Measurements from ENCODE around the gene CIB4. TPM values are rescaled to one million over a fixed set of nuclear protein-coding genes. Genes with fewer than 3 reads are reported as not detected.

Gene CIB4
- total and polyA plus RNA-seq, 7 donors = not detected

GRCh38 chr2:26629346-26629630, 11.9 kb downstream of the CIB4 start:
- no peaks in the 10 kb centered on the region for H3K36me3 ChIP-seq
- intact Hi-C loops (cut with DNase I) = no loop called here
- no peak overlapping the region for H3K4me3 ChIP-seq
- H3K27ac ChIP-seq = no peak overlapping the region
- H3K27me3 ChIP-seq = no peaks in the 10 kb centered on the region
- no peak for DNase-seq
- no peaks in the 10 kb centered on the region for H3K9me3 ChIP-seq
- TF ChIP-seq, protein P1, sequence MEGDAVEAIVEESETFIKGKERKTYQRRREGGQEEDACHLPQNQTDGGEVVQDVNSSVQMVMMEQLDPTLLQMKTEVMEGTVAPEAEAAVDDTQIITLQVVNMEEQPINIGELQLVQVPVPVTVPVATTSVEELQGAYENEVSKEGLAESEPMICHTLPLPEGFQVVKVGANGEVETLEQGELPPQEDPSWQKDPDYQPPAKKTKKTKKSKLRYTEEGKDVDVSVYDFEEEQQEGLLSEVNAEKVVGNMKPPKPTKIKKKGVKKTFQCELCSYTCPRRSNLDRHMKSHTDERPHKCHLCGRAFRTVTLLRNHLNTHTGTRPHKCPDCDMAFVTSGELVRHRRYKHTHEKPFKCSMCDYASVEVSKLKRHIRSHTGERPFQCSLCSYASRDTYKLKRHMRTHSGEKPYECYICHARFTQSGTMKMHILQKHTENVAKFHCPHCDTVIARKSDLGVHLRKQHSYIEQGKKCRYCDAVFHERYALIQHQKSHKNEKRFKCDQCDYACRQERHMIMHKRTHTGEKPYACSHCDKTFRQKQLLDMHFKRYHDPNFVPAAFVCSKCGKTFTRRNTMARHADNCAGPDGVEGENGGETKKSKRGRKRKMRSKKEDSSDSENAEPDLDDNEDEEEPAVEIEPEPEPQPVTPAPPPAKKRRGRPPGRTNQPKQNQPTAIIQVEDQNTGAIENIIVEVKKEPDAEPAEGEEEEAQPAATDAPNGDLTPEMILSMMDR (IDR thresholded peaks at IDR 0.05) = no peak
- no peak for TF ChIP-seq POLR2AphosphoS5 (IDR thresholded peaks at IDR 0.05)
- no peak for TF ChIP-seq EP300 (IDR thresholded peaks at IDR 0.05)
- no peak for TF ChIP-seq POLR2A (IDR thresholded peaks at IDR 0.05)
- WGBS, 2 donors = 76 to 89% methylated on average over 5 of the region's 5 CpGs
- H3K4me1 ChIP-seq = no peaks in the 10 kb centered on the region

DNA sequence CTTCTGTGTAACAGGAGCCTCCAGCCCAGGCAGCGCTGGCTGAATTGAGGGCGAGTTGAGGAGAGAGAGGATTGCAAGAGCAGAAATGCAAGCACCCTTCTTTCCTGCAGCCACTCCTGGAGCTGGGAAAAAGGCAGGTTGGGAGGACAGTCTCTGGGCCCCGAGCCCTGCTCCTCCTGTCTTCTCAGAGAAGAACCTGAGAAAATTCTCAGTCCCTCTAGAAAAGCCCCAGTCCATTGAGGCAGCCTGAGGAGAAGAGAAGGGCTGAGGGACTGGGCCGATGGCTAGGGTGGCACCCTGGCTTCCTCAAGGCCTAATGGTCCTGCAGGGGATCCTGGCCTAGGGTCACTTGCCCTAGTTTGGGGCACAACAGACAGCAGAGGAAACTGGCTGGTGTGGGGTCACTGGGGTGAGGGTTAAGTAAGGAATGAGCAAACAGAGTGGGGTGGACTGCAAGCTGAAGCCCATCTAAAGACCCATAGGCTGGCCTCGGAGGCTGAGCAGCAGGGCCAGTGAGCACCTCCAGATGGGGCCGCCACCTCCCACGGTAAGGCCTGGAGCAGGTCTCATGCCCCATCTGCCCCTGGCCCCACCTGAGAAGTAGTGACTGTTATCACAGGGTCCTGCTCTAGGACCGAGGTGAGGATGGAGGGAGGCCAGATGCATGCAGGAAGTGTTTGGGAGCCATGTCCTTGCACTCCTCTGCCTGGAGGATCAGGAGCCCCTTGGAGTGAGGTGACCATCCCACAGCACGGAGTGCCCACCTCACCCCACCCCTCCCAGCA, 12.4 kb downstream of the CIB4 start:
- intact Hi-C loops (cut with DNase I) = no loop called here
- Histone ChIP-seq H3K27me3 (no peaks in the 10 kb centered on the region), H3K27ac (no peak overlapping the region), H3K36me3 (no peaks in the 10 kb centered on the region), H3K4me1 (no peaks in the 10 kb centered on the region), H3K4me3 (no peak overlapping the region), H3K9me3 (no peaks in the 10 kb centered on the region)
- 77 to 81% methylated on average over 9 of the region's 9 CpGs for WGBS, 2 donors
- DNase-seq = peak; percentile 33
- TF ChIP-seq POLR2AphosphoS5 (IDR thresholded peaks at IDR 0.05) (no peak), EP300 (IDR thresholded peaks at IDR 0.05) (no peak), POLR2A (IDR thresholded peaks at IDR 0.05) (no peak)
- TF ChIP-seq, protein P1 (IDR thresholded peaks at IDR 0.05) = no peak

DNA sequence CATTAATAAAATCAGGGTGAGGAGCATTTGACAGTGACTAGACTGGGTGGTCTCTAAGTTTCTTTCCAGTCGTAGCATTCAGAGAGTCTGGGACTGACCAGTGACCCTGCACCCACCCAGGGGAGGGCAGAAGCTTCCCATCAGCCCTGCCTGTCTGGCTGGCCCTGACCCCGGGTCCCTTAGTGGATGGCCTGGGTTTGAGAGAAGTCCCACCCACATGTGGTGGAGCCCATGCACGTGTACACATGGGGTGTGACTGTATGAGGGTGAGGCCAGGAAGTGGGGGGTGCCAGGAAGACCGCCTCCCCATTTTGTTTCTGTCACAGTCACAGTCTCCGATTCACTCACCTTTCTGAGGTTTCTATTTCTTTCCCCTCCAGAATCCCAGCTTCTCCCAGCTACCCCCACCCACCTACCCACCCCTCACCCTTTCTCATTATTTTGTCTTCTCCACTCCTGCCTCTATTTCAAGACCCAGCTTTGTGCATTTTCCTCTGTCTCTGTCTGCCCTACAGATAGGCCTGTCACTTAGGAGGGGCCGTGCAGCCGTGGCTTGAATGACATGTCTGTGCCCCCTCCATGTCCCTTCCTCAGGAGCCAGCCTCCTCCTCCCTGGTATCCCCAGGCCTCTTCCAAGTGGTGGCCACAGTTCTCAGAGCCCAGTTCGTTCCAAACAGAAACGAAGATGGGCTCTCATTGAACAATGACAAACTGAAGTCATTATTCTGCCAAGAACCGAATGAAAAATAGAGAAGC, 13.6 kb downstream of the CIB4 start:
- TF ChIP-seq EP300 (IDR thresholded peaks at IDR 0.05) (no peak), POLR2AphosphoS5 (IDR thresholded peaks at IDR 0.05) (no peak), POLR2A (IDR thresholded peaks at IDR 0.05) (no peak)
- TF ChIP-seq, protein P1 (IDR thresholded peaks at IDR 0.05) = no peak
- DNase-seq = peak; percentile 54
- 77 to 80% methylated on average over 10 of the region's 10 CpGs for WGBS, 2 donors
- H3K9me3 ChIP-seq = no peaks in the 10 kb centered on the region
- no peaks in the 10 kb centered on the region for H3K27me3 ChIP-seq
- H3K4me3 ChIP-seq = no peak overlapping the region
- no peak overlapping the region for H3K27ac ChIP-seq
- intact Hi-C loops (cut with DNase I) = no loop called here
- no peaks in the 10 kb centered on the region for H3K36me3 ChIP-seq
- H3K4me1 ChIP-seq = no peaks in the 10 kb centered on the region

DNA sequence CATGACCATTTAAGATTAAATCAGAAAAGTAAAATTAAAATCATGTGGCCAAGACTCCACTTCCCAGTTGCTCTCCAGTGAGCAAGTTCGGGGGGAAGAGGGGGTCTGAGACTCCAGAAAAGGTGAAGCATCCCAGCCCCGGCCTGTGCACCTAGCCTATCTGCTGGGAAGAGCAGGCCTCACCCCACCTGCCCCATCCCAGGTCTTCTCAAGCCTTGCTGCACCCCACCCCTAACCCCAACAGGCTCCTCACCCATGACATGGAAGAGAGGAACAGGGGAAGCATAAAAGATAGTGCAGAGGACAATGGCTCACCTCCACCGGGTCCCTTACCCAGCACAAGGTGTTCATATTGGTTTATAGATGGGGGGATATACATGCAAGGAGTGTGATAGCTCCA, 14.6 kb downstream of the CIB4 start:
- H3K9me3 ChIP-seq = no peaks in the 10 kb centered on the region
- TF ChIP-seq, protein P1 (IDR thresholded peaks at IDR 0.05) = no peak
- TF ChIP-seq POLR2A (IDR thresholded peaks at IDR 0.05) (no peak), EP300 (IDR thresholded peaks at IDR 0.05) (no peak), POLR2AphosphoS5 (IDR thresholded peaks at IDR 0.05) (no peak)
- H3K27ac ChIP-seq = no peak overlapping the region
- H3K36me3 ChIP-seq = no peaks in the 10 kb centered on the region
- no peak overlapping the region for H3K4me3 ChIP-seq
- no peaks in the 10 kb centered on the region for H3K4me1 ChIP-seq
- peak; percentile 22 for DNase-seq
- H3K27me3 ChIP-seq = no peaks in the 10 kb centered on the region
- WGBS, 2 donors = 93 to 94% methylated on average over 3 of the region's 3 CpGs
- intact Hi-C loops (cut with DNase I) = no loop called here

Data from sigmoid colon (tissue), 7 donors.